ENCODE measurements around the gene POLD2. TPM values are rescaled to one million over a fixed set of nuclear protein-coding genes. Genes with fewer than 3 reads are reported as not detected.

POLD2 gene
- total RNA-seq, 1 donor from 2014 or later, result 147 TPM

DNA sequence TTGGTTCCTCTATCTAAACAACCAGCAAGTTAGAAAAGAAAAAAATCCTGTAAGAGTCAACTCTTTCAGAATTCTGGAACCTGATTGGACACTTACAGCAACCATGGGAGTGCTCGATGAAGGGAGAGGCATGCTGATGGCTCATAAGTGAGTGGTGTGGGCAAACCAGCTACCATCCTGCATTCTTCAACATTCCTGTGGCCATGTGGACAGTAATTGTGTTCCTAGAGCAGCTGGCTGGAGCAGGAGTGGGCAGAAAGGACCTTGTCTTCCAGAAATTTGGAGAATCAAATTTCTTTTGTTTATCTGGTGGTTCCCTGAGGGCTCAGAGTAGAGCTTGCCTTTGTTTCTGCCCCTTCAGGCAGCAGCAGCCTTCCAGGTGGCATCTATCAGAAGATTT is 40.2 kb upstream of the POLD2 start:
- Mint-ChIP-seq H3K9me3 (peaks cover 9% of the 10 kb centered on the region), H3K27ac (no peak overlapping the region), H3K27me3 (no peaks in the 10 kb centered on the region), H3K36me3 (ENCODE audit: low read depth) (no peaks in the 10 kb centered on the region), H3K4me3 (no peak overlapping the region), H3K4me1 (peaks cover 11% of the 10 kb centered on the region)
- ATAC-seq (ENCODE audit: low read depth), result no peak
- ChIA-PET POLR2A (no interaction called here), CTCF (no interaction called here)
- TF ChIP-seq, protein P1, sequence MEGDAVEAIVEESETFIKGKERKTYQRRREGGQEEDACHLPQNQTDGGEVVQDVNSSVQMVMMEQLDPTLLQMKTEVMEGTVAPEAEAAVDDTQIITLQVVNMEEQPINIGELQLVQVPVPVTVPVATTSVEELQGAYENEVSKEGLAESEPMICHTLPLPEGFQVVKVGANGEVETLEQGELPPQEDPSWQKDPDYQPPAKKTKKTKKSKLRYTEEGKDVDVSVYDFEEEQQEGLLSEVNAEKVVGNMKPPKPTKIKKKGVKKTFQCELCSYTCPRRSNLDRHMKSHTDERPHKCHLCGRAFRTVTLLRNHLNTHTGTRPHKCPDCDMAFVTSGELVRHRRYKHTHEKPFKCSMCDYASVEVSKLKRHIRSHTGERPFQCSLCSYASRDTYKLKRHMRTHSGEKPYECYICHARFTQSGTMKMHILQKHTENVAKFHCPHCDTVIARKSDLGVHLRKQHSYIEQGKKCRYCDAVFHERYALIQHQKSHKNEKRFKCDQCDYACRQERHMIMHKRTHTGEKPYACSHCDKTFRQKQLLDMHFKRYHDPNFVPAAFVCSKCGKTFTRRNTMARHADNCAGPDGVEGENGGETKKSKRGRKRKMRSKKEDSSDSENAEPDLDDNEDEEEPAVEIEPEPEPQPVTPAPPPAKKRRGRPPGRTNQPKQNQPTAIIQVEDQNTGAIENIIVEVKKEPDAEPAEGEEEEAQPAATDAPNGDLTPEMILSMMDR (IDR thresholded peaks at IDR 0.05), result no peak
- DNase-seq, result no peak
- intact Hi-C loops (cut with micrococcal nuclease), result no loop called here

DNA sequence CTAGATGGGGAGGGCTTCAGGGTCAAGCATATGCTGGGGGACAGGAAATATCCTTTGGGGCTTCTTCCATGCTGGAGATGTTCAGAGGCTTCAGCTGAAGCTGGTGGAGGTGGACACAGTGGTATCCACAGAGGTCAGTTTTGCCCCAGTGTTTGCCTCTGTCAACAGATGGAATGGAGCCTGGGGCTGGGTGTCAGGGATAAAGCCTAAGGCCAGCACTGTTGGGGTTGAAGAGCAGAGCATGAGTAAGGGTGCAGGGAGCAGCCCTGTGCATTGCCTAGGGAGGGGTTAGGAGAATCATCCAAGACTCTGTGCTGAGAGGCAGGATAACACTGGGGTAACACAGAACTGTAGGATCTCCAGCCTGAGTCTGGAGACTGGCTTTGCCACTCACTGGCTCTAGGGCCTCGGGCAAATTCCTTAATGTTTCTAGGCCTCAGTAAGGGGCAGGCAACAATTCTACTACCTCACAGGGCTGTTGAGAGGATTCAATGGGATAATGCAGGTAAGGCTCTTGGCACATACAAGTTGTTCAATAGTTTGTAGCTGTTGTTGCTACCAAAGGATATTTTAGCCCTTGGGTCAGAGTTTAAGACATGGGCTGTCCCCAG is 39.5 kb upstream of the POLD2 start:
- TF ChIP-seq, protein P1 (IDR thresholded peaks at IDR 0.05), result no peak
- Mint-ChIP-seq H3K36me3 (ENCODE audit: low read depth) (no peaks in the 10 kb centered on the region), H3K4me3 (no peak overlapping the region), H3K9me3 (peaks cover 9% of the 10 kb centered on the region), H3K27ac (no peak overlapping the region), H3K27me3 (no peaks in the 10 kb centered on the region), H3K4me1 (peaks cover 6% of the 10 kb centered on the region)
- ChIA-PET POLR2A (no interaction called here), CTCF (no interaction called here)
- intact Hi-C loops (cut with micrococcal nuclease), result no loop called here
- ATAC-seq (ENCODE audit: low read depth) (no peak), DNase-seq (no peak)

GRCh38 chr7:44162179-44162578 is 38.8 kb upstream of the POLD2 start:
- no peaks in the 10 kb centered on the region for H3K36me3 Mint-ChIP-seq (ENCODE audit: low read depth)
- intact Hi-C loops (cut with micrococcal nuclease), result no loop called here
- no peaks in the 10 kb centered on the region for H3K4me1 Mint-ChIP-seq
- H3K9me3 Mint-ChIP-seq, result peaks cover 9% of the 10 kb centered on the region
- H3K27me3 Mint-ChIP-seq, result no peaks in the 10 kb centered on the region
- DNase-seq (no peak), ATAC-seq (ENCODE audit: low read depth) (no peak)
- ChIA-PET CTCF (no interaction called here), POLR2A (no interaction called here)
- TF ChIP-seq, protein P1 (IDR thresholded peaks at IDR 0.05), result no peak
- H3K27ac Mint-ChIP-seq, result no peak overlapping the region
- H3K4me3 Mint-ChIP-seq, result no peak overlapping the region

DNA sequence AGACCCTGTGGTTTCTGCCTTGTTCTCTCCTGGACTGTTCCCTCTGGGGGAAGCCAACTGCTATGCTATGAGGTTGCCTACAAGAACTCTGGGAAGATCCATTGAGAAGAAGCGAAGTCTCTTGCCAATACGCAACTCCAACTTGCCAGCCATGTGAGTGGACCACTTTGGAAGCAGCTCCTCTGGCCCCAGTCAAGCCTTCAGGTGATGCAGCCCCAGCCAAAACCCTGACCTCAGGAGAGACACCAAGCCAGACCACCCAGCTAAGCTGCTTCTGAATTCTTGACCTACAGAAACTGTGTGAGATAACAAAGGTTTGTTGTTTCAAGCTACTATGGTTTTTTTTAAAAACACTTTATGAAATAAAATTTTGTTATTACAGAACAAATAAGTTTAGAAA is 38.0 kb upstream of the POLD2 start:
- no peak for DNase-seq
- H3K27ac Mint-ChIP-seq, result no peak overlapping the region
- TF ChIP-seq, protein P1 (IDR thresholded peaks at IDR 0.05), result no peak
- ATAC-seq (ENCODE audit: low read depth), result no peak
- H3K36me3 Mint-ChIP-seq (ENCODE audit: low read depth), result no peaks in the 10 kb centered on the region
- no peaks in the 10 kb centered on the region for H3K4me1 Mint-ChIP-seq
- intact Hi-C loops (cut with micrococcal nuclease), result no loop called here
- H3K27me3 Mint-ChIP-seq, result no peaks in the 10 kb centered on the region
- peaks cover 9% of the 10 kb centered on the region for H3K9me3 Mint-ChIP-seq
- POLR2A ChIA-PET, result no interaction called here
- H3K4me3 Mint-ChIP-seq, result no peak overlapping the region
- CTCF ChIA-PET, result no interaction called here

DNA sequence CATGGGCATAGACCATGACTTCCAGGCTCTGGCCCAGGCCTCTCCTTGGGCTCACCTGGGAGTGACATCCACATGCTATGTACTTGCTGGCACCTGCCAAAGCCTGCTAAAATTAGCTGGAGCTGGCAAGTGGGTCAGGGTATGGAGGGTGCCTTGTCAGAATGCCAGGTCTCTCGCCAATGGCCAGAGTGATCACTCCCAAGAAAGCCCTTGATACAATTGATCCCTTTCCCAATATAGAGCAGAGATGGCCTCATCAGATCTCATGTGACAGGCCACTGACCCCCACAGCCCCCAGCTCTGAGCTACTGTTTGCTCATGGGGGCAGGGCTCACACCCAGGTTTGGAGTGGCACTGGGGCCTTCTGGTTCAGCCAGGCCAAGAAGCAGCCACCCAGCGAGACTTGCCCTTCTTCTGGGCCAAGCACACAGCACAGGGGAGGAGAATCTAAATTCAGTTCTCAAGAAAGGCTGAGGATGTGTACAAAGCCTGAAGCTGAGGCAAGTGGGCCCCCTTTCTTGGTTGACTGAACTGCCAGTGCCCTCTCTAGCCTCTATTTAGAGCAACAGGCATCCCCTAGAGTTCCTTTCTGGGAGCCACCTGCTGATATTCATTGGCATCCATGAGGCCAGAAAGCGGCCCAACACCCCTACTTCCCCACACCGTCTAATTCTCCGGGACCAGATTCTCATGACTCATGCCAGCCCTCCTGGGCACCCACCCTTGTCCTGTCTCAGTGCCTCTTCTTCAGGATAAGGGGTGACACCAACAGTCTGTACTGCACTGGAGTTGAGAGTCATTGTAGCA is 36.7 kb upstream of the POLD2 start:
- TF ChIP-seq, protein P1 (IDR thresholded peaks at IDR 0.05), result no peak
- Mint-ChIP-seq H3K4me1 (no peaks in the 10 kb centered on the region), H3K27me3 (no peaks in the 10 kb centered on the region), H3K36me3 (ENCODE audit: low read depth) (no peaks in the 10 kb centered on the region), H3K4me3 (no peak overlapping the region), H3K27ac (no peak overlapping the region), H3K9me3 (peaks cover 9% of the 10 kb centered on the region)
- no peak for ATAC-seq (ENCODE audit: low read depth)
- no peak for DNase-seq
- ChIA-PET CTCF (no interaction called here), POLR2A (no interaction called here)
- intact Hi-C loops (cut with micrococcal nuclease), result no loop called here
